ENCODE data around the gene PDE1C. TPM values are rescaled to one million over a fixed set of nuclear protein-coding genes. Genes with fewer than 3 reads are reported as not detected.

Gene PDE1C
- total and polyA plus RNA-seq, 3 donors from 2014 or later = 7.6 to 9.5 (median 9.5) TPM

DNA sequence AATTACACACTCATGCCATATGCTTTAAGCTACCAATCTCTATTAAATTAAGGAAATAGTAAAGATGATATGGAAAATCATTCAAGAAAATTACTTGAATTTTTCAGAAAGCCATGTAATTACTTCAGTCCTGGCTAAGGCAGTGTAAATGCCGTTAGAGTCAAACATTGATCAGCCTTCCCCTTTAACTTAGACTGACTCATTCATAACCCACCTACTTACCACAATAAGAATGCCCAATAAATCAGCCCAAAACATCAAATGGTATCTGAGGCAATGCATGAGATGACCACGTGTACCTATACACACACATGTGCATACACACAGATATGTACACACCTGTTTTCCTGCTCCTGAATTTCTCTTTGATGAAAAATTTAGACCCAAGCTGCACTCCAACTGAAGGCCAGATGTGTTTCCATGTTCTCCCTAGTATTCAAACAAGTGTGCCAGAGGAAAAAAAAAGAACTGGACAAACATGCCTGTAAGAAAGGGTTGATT is 30.2 kb upstream of the PDE1C start:
- Histone ChIP-seq H3K4me1 (no peaks in the 10 kb centered on the region), H3K4me3 (no peak overlapping the region), H3K36me3 (ENCODE audit: low read depth, missing control alignments) (no peaks in the 10 kb centered on the region), H3K9me3 (no peaks in the 10 kb centered on the region), H3K27me3 (no peaks in the 10 kb centered on the region), H3K27ac (no peak overlapping the region)
- WGBS, 2 donors = 76 to 84% methylated on average over 2 of the region's 2 CpGs
- TF ChIP-seq, protein P1, sequence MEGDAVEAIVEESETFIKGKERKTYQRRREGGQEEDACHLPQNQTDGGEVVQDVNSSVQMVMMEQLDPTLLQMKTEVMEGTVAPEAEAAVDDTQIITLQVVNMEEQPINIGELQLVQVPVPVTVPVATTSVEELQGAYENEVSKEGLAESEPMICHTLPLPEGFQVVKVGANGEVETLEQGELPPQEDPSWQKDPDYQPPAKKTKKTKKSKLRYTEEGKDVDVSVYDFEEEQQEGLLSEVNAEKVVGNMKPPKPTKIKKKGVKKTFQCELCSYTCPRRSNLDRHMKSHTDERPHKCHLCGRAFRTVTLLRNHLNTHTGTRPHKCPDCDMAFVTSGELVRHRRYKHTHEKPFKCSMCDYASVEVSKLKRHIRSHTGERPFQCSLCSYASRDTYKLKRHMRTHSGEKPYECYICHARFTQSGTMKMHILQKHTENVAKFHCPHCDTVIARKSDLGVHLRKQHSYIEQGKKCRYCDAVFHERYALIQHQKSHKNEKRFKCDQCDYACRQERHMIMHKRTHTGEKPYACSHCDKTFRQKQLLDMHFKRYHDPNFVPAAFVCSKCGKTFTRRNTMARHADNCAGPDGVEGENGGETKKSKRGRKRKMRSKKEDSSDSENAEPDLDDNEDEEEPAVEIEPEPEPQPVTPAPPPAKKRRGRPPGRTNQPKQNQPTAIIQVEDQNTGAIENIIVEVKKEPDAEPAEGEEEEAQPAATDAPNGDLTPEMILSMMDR (IDR thresholded peaks at IDR 0.05) = no peak
- no peak for TF ChIP-seq POLR2A (IDR thresholded peaks at IDR 0.05)
- no peak for DNase-seq
- intact Hi-C loops (cut with DNase I; ENCODE audit: low total_unique reads) = no loop called here

DNA sequence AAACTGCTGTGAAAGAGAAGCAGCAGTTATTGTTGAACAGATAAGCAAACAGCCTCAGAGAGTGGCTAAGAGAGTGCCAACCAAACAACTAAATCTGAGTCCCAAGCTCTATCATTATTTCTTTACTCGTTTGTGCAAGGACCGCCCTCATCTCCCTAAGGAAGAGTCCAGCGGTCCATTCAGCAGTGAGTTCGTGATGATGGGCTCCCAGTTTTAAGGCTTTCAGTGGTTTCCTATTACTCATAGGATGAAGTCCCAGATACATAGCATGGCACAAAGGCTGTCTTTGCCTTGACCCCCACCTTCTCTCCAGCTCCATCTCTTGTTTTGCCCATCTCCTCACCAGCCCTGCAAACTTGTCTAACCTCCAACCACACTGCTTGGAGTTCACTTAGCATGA is 24.3 kb upstream of the PDE1C start:
- no peak for DNase-seq
- no peaks in the 10 kb centered on the region for H3K36me3 ChIP-seq (ENCODE audit: low read depth, missing control alignments)
- H3K27me3 ChIP-seq = no peaks in the 10 kb centered on the region
- WGBS, 2 donors = 74 to 81% methylated on average over 4 of the region's 4 CpGs
- H3K27ac ChIP-seq = no peak overlapping the region
- H3K9me3 ChIP-seq = no peaks in the 10 kb centered on the region
- H3K4me1 ChIP-seq = no peaks in the 10 kb centered on the region
- no peak for TF ChIP-seq POLR2A (IDR thresholded peaks at IDR 0.05)
- TF ChIP-seq, protein P1 (IDR thresholded peaks at IDR 0.05) = no peak
- H3K4me3 ChIP-seq = no peak overlapping the region
- intact Hi-C loops (cut with DNase I; ENCODE audit: low total_unique reads) = no loop called here

DNA sequence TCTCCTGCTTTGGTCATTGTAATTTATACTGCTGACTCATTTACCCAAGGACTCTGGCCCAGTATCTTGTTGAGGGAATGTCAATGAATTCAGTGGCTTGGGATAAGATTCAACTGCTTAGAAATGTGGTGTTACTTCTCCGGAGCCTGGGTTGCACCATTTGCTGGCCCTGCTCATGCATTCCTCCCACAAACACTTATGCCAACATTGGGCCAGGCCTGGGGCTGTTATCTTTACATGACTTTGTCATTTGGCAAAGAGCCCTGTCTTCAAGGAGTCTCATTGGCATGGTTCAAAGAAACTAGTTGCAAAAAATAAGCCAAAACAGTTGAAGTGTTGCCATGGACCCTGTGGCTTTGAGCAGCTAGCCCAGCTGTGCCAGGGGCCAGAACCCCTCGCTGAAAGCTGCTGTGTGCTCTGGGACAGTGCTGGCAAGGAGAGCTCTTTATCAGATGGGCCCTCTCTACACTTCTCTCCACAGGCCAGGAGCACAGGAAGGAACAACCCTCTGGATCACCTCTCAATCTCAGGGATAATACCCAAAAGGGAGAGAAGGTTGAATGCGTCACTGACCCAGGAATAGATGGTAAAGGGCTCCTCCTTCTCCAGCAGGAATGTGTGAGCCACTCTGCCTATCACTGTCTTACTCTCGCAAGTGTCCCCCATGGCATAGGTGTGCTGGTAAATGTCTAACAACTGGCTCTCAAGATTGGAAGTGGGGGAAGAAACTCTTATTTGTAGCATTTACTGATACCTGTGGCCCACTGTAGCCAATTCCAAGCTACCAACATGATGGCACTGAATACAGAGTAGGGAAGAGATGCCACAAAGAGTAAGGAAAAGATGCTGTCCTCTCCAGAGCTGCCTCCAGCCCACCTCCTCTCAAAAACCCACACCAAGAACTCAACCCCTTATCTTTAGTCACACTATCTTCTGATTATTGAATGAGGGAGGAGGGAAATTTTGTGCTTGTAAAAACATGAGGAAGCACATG is 23.5 kb upstream of the PDE1C start:
- H3K36me3 ChIP-seq (ENCODE audit: low read depth, missing control alignments) = no peaks in the 10 kb centered on the region
- no peaks in the 10 kb centered on the region for H3K9me3 ChIP-seq
- no peak overlapping the region for H3K27ac ChIP-seq
- peak; percentile 35 for DNase-seq
- no peaks in the 10 kb centered on the region for H3K4me1 ChIP-seq
- H3K27me3 ChIP-seq = no peaks in the 10 kb centered on the region
- no peak overlapping the region for H3K4me3 ChIP-seq
- TF ChIP-seq, protein P1 (IDR thresholded peaks at IDR 0.05) = no peak
- TF ChIP-seq POLR2A (IDR thresholded peaks at IDR 0.05) = no peak
- intact Hi-C loops (cut with DNase I; ENCODE audit: low total_unique reads) = no loop called here
- WGBS, 2 donors = 46 to 72% methylated on average over 3 to 4 of the region's 4 CpGs

DNA sequence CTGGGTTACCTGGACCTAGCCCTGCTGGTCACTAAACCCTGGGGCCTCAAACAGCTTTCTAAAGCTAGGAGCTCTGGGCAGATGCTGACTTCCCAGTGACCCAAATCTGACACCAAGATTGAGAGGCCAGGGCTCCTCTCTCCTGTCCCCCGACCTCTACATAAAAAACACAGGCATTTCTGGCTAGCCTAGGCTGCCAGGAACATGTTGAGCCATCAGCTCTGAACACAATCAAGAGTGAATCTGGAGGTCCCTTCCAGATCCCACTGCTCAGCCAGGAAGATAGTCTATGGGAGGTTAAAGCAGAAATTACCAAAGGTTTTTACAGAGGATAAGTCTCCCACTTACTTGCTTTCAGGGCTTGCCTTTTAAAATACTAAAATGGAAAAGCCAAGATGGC is 22.1 kb upstream of the PDE1C start:
- Histone ChIP-seq H3K9me3 (no peaks in the 10 kb centered on the region), H3K36me3 (ENCODE audit: low read depth, missing control alignments) (no peaks in the 10 kb centered on the region), H3K4me3 (no peak overlapping the region), H3K4me1 (no peaks in the 10 kb centered on the region), H3K27me3 (no peaks in the 10 kb centered on the region), H3K27ac (no peak overlapping the region)
- intact Hi-C loops (cut with DNase I; ENCODE audit: low total_unique reads) = no loop called here
- TF ChIP-seq, protein P1 (IDR thresholded peaks at IDR 0.05) = no peak
- no peak for TF ChIP-seq POLR2A (IDR thresholded peaks at IDR 0.05)
- DNase-seq = no peak
- WGBS, 2 donors = 75 to 90% methylated on average over 1 of the region's 1 CpG
